WTC11 (cell line): Measurements from ENCODE around the gene HSPA12A. TPM values are rescaled to one million over a fixed set of nuclear protein-coding genes. Genes with fewer than 3 reads are reported as not detected.

ENCODE experiments used
- ATAC-seq: fragments of 200-7000 bp; cut with Tn5 transposase; 2 replicates; pipeline ENCODE4 v1.10.0; 2021; ENCODE audit warnings: mild to moderate bottlenecking, moderate library complexity
- CTCF ChIA-PET: fragments of 300-600 bp; sonication (Branson Sonifier 250); formaldehyde crosslinking; loops from one replicate; lab custom pipeline; 2021; ENCODE audit warnings: antibody characterized with exemption; lab: Charles Lee
- POLR2A ChIA-PET: fragments of 350-600 bp; sonication (Branson Sonifier 250); formaldehyde crosslinking; loops from one replicate; lab custom pipeline; 2021; ENCODE audit warnings: antibody characterized with exemption; lab: Charles Lee
- DNase-seq: peaks from one replicate; pipeline ENCODE4 v3.0.0; 2021; ENCODE audit warnings: low spot score
- H3K27ac Mint-ChIP-seq: 2 replicates; pipeline ENCODE4 v1.8.0; 2021; ENCODE audit warnings: mixed read lengths
- H3K27me3 Mint-ChIP-seq: 2 replicates; pipeline ENCODE4 v1.8.0; 2021; ENCODE audit warnings: low read depth, mild to moderate bottlenecking, moderate library complexity, mixed read lengths
- H3K36me3 Mint-ChIP-seq: 2 replicates; pipeline ENCODE4 v1.8.0; 2021; ENCODE audit warnings: mixed read lengths
- H3K4me1 Mint-ChIP-seq: 2 replicates; pipeline ENCODE4 v1.8.0; 2022; ENCODE audit warnings: mixed read lengths
- H3K4me3 Mint-ChIP-seq: 2 replicates; pipeline ENCODE4 v1.8.0; 2021; ENCODE audit warnings: mild to moderate bottlenecking, moderate library complexity, mixed read lengths
- H3K9me3 Mint-ChIP-seq: 2 replicates; pipeline ENCODE4 v1.8.0; 2021; ENCODE audit warnings: mixed read lengths
- ARID4B ChIP-seq: sonication (generic); formaldehyde crosslinking; IDR thresholded peaks from 2 replicates; pipeline ENCODE4 v1.8.0; 2023; ENCODE audit warnings: missing genetic modification reagents, mild to moderate bottlenecking, borderline replicate concordance
- E2F4 ChIP-seq: sonication (generic); formaldehyde crosslinking; IDR thresholded peaks from 2 replicates; pipeline ENCODE4 v1.8.1; 2022; ENCODE audit warnings: low read depth, mild to moderate bottlenecking, moderate library complexity, missing genetic modification reagents, borderline replicate concordance
- EMX1 ChIP-seq: fragments of 250-450 bp; sonication (Bioruptor Pico); IDR thresholded peaks from 2 replicates; pipeline ENCODE4 v1.8.0; 2021; ENCODE audit warnings: mild to moderate bottlenecking
- FOXK1 ChIP-seq: sonication (generic); formaldehyde crosslinking; IDR thresholded peaks from 2 replicates; pipeline ENCODE4 v1.8.0; 2022; ENCODE audit warnings: mild to moderate bottlenecking, moderate library complexity, missing genetic modification reagents
- HMGXB4 ChIP-seq: sonication (generic); formaldehyde crosslinking; IDR thresholded peaks from 2 replicates; pipeline ENCODE4 v1.8.1; 2023; ENCODE audit warnings: mild to moderate bottlenecking, moderate library complexity, missing genetic modification reagents
- JAZF1 ChIP-seq: fragments of 250-450 bp; sonication (Bioruptor Pico); IDR thresholded peaks from 2 replicates; pipeline ENCODE4 v1.9.0; 2021; ENCODE audit warnings: moderate library complexity, mild to moderate bottlenecking, inconsistent platforms
- KAT7 ChIP-seq: sonication (generic); formaldehyde crosslinking; IDR thresholded peaks from 2 replicates; pipeline ENCODE4 v1.8.1; 2023; ENCODE audit warnings: missing genetic modification reagents, mild to moderate bottlenecking, borderline replicate concordance
- NFYB ChIP-seq: sonication (generic); formaldehyde crosslinking; conservative IDR thresholded peaks from 2 replicates; pipeline ENCODE4 v1.8.0; 2022; ENCODE audit warnings: low read depth, missing genetic modification reagents
- RELA ChIP-seq: sonication (generic); formaldehyde crosslinking; IDR thresholded peaks from 2 replicates; pipeline ENCODE4 v1.8.1; 2022; ENCODE audit warnings: missing genetic modification reagents, mild to moderate bottlenecking, borderline replicate concordance
- RORB ChIP-seq: fragments of 250-450 bp; sonication (Bioruptor Pico); IDR thresholded peaks from 2 replicates; pipeline ENCODE4 v1.9.0; 2021; ENCODE audit warnings: mild to moderate bottlenecking
- TEAD1 ChIP-seq: sonication (generic); formaldehyde crosslinking; IDR thresholded peaks from 2 replicates; pipeline ENCODE4 v1.8.0; 2022; ENCODE audit warnings: mild to moderate bottlenecking, missing genetic modification reagents
- ZBTB43 ChIP-seq: sonication (generic); formaldehyde crosslinking; IDR thresholded peaks from 2 replicates; pipeline ENCODE4 v1.8.1; 2023; ENCODE audit warnings: mild to moderate bottlenecking, missing genetic modification reagents
- ZNF425 ChIP-seq: fragments of 250-450 bp; sonication (Bioruptor Pico); conservative IDR thresholded peaks from 2 replicates; pipeline ENCODE4 v1.9.0; 2021; ENCODE audit warnings: mild to moderate bottlenecking
- ZNF671 ChIP-seq: fragments of 250-450 bp; sonication (Bioruptor Pico); IDR thresholded peaks from 2 replicates; pipeline ENCODE4 v1.8.0; 2021; ENCODE audit warnings: mild to moderate bottlenecking
- total RNA-seq: library from RNA; stranded (reverse); gene quantifications from 3 replicates; pipeline ENCODE4 v1.2.3, GENCODE V29; 2021
- TF ChIP-seq, protein P1 (sequence below): fragments of 250-450 bp; sonication (Bioruptor Pico); IDR thresholded peaks from 2 replicates; pipeline ENCODE4 v1.9.0; 2021; ENCODE audit warnings: moderate library complexity, mild to moderate bottlenecking, inconsistent platforms, borderline replicate concordance
- TF ChIP-seq, protein P2 (sequence below): fragments of 250-450 bp; sonication (Bioruptor Pico); IDR thresholded peaks from 2 replicates; pipeline ENCODE4 v1.9.0; 2021; ENCODE audit warnings: mild to moderate bottlenecking
- TF ChIP-seq, protein P3 (sequence below): sonication (generic); formaldehyde crosslinking; IDR thresholded peaks from 2 replicates; pipeline ENCODE4 v1.8.1; 2022; ENCODE audit warnings: mild to moderate bottlenecking, moderate library complexity, missing genetic modification reagents

HSPA12A gene
- total RNA-seq, 1 experiment from 2014 or later: 7.2 TPM

DNA sequence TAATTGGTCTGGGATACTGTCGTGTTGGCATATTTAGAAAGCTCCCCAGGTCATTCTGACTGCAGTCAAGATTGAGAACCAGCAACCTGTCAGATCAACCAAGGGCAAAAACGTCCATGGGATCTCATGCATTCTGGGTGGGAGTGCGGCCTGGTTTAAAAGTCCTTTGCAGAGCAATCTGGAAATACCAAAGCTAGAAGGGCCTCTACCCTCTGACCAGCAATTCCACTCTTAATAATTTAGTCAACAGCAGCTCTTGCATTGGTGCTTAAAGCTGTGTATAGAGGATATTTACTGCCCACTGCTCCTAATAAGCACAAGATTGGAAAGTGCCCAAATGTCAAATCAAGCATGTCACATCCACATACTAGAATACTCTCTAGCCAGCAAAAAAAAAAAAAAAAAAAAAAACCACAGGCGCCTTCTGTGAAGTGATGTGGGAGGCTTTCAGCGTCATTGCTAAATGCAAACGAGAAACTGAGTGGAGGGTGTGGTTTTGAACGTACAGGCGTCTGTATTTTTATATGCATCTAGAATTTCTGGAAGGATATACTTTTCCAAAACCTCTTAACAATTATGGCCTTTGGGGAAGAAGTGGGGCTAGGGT is 44.8 kb upstream of the HSPA12A start:
- Mint-ChIP-seq H3K27me3 (0 out of 2 replicates have a peak, but pooled peaks cover 8% of the 10 kb centered on the region), H3K4me3 (no peak overlapping the region), H3K36me3 (no peaks in the 10 kb centered on the region), H3K4me1 (peaks cover 10% of the 10 kb centered on the region; the same call in 1 of the 2 replicates), H3K9me3 (no peaks in the 10 kb centered on the region), H3K27ac (no peak overlapping the region)
- ATAC-seq (no peak), DNase-seq (no peak)
- POLR2A ChIA-PET: interaction anchor here (1.4 kb wide), 1 partner anchor 117 kb away, joined by 3 read pairs; no protein-coding TSS in a partner anchor
- TF ChIP-seq NFYB (CRISPR knock-in tag) (no peak), EMX1 (no peak), RELA (CRISPR knock-in tag) (no peak), RORB (no peak), KAT7 (no peak), JAZF1 (no peak), ZNF425 (CRISPR knock-in tag) (no peak), E2F4 (no peak), FOXK1 (CRISPR knock-in tag) (no peak), ZNF671 (CRISPR knock-in tag) (no peak), TEAD1 (no peak), ZBTB43 (no peak)
- TF ChIP-seq, protein P1, sequence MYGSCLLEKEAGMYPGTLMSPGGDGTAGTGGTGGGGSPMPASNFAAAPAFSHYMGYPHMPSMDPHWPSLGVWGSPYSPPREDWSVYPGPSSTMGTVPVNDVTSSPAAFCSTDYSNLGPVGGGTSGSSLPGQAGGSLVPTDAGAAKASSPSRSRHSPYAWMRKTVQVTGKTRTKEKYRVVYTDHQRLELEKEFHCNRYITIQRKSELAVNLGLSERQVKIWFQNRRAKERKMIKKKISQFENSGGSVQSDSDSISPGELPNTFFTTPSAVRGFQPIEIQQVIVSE (CRISPR knock-in tag): no peak
- CTCF ChIA-PET: interaction anchor here (0.7 to 3.4 kb wide), 16 partner anchors 7 to 954 kb away, joined by 3 to 41 read pairs (median 7); partner anchors contain the start of gene ENO4

GRCh38 chr10:116785867-116786266 is 43.5 kb upstream of the HSPA12A start:
- no peaks in the 10 kb centered on the region for H3K9me3 Mint-ChIP-seq
- H3K27ac Mint-ChIP-seq: no peak overlapping the region
- ATAC-seq: no peak
- H3K4me3 Mint-ChIP-seq: no peak overlapping the region
- DNase-seq: no peak
- no peaks in the 10 kb centered on the region for H3K36me3 Mint-ChIP-seq
- H3K27me3 Mint-ChIP-seq: 0 out of 2 replicates have a peak, but pooled peaks cover 8% of the 10 kb centered on the region
- TF ChIP-seq, protein P2, sequence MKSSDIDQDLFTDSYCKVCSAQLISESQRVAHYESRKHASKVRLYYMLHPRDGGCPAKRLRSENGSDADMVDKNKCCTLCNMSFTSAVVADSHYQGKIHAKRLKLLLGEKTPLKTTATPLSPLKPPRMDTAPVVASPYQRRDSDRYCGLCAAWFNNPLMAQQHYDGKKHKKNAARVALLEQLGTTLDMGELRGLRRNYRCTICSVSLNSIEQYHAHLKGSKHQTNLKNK (CRISPR knock-in tag): no peak
- TF ChIP-seq ARID4B (CRISPR knock-in tag): no peak
- TF ChIP-seq, protein P3, sequence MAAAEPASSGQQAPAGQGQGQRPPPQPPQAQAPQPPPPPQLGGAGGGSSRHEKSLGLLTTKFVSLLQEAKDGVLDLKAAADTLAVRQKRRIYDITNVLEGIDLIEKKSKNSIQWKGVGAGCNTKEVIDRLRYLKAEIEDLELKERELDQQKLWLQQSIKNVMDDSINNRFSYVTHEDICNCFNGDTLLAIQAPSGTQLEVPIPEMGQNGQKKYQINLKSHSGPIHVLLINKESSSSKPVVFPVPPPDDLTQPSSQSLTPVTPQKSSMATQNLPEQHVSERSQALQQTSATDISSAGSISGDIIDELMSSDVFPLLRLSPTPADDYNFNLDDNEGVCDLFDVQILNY (CRISPR knock-in tag): no peak
- no peak for TF ChIP-seq ZNF425 (CRISPR knock-in tag)
- no peak for TF ChIP-seq HMGXB4 (CRISPR knock-in tag)
- POLR2A ChIA-PET: no interaction called here
- peaks cover 10% of the 10 kb centered on the region; the same call in 1 of the 2 replicates for H3K4me1 Mint-ChIP-seq
- CTCF ChIA-PET: interaction anchor here (1.5 to 1.8 kb wide), 3 partner anchors 95 to 389 kb away, joined by 4 to 5 read pairs (median 4); no protein-coding TSS in a partner anchor
